ENCODE data around the gene NFAT5.

The NFAT5 gene

DNA sequence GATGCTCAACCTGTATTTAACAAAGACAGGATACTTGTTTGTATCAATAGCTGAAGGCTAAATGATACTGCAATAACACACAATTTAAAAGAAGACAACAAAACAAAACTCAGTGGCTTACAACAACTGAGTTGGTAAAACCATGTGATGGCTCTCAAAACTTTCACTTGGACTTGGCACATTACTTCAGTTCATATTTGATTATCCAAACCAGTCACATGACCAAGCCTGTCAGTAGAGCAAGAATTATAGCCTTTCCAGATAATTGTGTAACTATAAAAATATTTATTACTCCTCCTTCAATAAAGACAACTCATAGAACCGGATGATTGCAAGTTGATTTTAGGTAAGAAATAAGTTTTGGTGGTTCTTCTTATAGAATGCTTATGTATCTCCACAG, 103.8 kb downstream of the NFAT5 start:
- no peaks in the 10 kb centered on the region for H3K27me3 ChIP-seq (replicated peaks)
- H3K4me3 ChIP-seq (ENCODE audit: low read depth, low read length) = no peak overlapping the region
- no peak overlapping the region for H3K27ac ChIP-seq
- no peak for DNase-seq
- in situ Hi-C loops (cut with HindIII; ENCODE audit: low pct_ligation_motif_present, low sequenced_read_pairs) = loop anchor here (25.0 kb wide), 1 partner anchor 257 kb away; the partner anchor contains the start of gene CYB5B
- TF ChIP-seq, protein P1, sequence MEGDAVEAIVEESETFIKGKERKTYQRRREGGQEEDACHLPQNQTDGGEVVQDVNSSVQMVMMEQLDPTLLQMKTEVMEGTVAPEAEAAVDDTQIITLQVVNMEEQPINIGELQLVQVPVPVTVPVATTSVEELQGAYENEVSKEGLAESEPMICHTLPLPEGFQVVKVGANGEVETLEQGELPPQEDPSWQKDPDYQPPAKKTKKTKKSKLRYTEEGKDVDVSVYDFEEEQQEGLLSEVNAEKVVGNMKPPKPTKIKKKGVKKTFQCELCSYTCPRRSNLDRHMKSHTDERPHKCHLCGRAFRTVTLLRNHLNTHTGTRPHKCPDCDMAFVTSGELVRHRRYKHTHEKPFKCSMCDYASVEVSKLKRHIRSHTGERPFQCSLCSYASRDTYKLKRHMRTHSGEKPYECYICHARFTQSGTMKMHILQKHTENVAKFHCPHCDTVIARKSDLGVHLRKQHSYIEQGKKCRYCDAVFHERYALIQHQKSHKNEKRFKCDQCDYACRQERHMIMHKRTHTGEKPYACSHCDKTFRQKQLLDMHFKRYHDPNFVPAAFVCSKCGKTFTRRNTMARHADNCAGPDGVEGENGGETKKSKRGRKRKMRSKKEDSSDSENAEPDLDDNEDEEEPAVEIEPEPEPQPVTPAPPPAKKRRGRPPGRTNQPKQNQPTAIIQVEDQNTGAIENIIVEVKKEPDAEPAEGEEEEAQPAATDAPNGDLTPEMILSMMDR (IDR thresholded peaks at IDR 0.05; ENCODE audit: low read depth, low read length, missing control alignments) = no peak
- peaks cover 33% of the 10 kb centered on the region for H3K36me3 ChIP-seq (replicated peaks)

DNA sequence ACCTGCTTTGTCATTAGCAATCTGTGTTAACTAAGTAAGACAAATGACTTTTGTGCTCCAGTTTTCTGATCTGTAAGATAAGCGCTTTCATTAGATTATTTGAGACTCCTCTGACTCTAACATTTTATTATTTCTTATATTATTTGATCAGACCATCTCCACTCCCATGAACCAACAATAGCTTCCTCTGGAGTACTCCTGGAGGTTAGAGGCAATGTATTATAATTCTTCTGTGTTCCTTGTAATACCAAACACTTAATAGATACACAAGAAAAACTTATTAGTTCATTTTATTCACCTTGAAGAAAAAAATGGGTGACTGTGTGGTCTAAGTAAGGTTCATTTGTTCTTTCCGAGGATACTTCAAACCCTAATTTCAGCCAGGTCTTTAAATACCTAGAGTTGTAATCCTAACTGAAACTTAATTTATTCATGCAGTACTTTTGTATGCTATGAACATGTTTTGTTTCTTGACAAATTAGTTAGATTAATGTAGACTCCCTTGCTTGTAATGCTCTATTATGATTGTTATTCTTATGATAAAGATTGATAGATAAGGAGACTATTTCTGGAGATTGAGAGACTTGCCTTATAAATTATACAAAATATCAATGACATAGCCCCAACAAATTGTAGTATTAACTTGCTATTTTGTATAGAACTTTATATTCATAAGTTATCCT, 106.7 kb downstream of the NFAT5 start:
- H3K27ac ChIP-seq = no peak overlapping the region
- no peak overlapping the region for H3K4me3 ChIP-seq (ENCODE audit: low read depth, low read length)
- in situ Hi-C loops (cut with HindIII; ENCODE audit: low pct_ligation_motif_present, low sequenced_read_pairs) = loop anchor here (25.0 kb wide), 1 partner anchor 260 kb away; the partner anchor contains the start of gene CYB5B
- TF ChIP-seq, protein P1 (IDR thresholded peaks at IDR 0.05; ENCODE audit: low read depth, low read length, missing control alignments) = no peak
- H3K27me3 ChIP-seq (replicated peaks) = no peaks in the 10 kb centered on the region
- no peak for DNase-seq
- peaks cover 38% of the 10 kb centered on the region for H3K36me3 ChIP-seq (replicated peaks)

DNA sequence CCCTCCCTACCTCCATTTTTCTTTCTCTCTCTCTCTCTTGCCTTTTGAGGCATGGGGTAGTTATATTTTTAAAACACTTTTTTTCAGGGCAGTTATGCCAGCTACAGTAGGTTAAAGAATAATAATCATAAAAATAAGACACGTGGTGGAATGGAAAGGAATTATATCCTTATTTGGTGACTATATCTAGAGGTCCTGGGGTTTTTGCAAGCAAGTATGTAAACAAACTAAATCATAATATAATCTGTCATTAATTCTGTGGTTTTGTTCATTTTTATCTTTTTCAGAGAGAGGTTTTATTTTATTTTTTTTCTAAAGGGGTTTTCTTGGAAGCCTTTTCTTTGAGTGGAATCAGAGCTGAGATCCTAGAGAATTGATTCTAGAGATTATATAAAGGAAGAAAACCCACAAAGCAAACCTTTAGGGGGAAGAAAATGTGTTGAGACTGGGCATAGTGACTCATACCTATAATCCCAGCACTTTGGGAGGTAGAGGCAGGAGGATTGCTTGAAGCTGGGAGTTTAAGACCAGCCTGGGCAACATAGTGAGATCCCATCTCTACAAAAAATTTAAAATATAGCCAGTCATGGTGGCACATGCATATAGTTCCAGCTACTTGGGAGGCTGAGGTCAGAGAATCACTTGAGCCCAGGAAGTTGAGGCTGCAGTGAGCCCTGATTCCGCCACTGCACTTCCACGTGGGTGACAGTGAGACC, 107.4 kb downstream of the NFAT5 start:
- TF ChIP-seq, protein P1 (IDR thresholded peaks at IDR 0.05; ENCODE audit: low read depth, low read length, missing control alignments) = no peak
- H3K27me3 ChIP-seq (replicated peaks) = no peaks in the 10 kb centered on the region
- H3K27ac ChIP-seq = no peak overlapping the region
- H3K4me3 ChIP-seq (ENCODE audit: low read depth, low read length) = no peak overlapping the region
- in situ Hi-C loops (cut with HindIII; ENCODE audit: low pct_ligation_motif_present, low sequenced_read_pairs) = loop anchor here (25.0 kb wide), 1 partner anchor 261 kb away; the partner anchor contains the start of gene CYB5B
- DNase-seq = no peak
- peaks cover 34% of the 10 kb centered on the region for H3K36me3 ChIP-seq (replicated peaks)

DNA sequence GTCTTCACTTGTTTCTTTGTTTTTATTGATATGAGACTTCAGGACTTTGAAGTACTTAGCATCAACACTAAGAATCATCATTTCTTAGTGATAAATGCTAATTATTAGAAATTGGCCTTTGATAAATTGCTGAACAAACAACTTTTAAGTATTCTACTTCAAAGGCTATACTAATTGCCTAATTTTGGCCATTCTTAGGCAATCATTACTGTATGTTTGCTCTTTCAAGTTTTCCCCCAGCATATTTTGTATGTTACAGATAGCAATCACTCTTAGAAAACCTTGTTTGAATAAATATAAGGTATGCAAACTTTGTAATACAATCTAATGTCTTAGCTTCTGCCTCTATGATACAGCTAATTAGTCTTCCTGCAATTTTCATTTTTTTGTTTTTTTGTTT, 114.6 kb downstream of the NFAT5 start:
- Histone ChIP-seq H3K27ac (no peak overlapping the region), H3K36me3 (replicated peaks) (peaks cover 44% of the 10 kb centered on the region), H3K27me3 (replicated peaks) (no peaks in the 10 kb centered on the region), H3K4me3 (ENCODE audit: low read depth, low read length) (no peak overlapping the region)
- DNase-seq = no peak
- TF ChIP-seq, protein P1 (IDR thresholded peaks at IDR 0.05; ENCODE audit: low read depth, low read length, missing control alignments) = no peak
- in situ Hi-C loops (cut with HindIII; ENCODE audit: low pct_ligation_motif_present, low sequenced_read_pairs) = no loop called here

- peaks cover 43% of the 10 kb centered on the region for H3K36me3 ChIP-seq (replicated peaks)
These were observed 122.8 kb downstream of the NFAT5 start for GRCh38 chr16:69688589-69688988.

More at GRCh38 chr16:69688589-69688988, 122.8 kb downstream of the NFAT5 start:
- no peaks in the 10 kb centered on the region for H3K27me3 ChIP-seq (replicated peaks)
- no peak overlapping the region for H3K4me3 ChIP-seq (ENCODE audit: low read depth, low read length)
- DNase-seq = no peak
- no peak overlapping the region for H3K27ac ChIP-seq
- TF ChIP-seq, protein P1 (IDR thresholded peaks at IDR 0.05; ENCODE audit: low read depth, low read length, missing control alignments) = no peak
- in situ Hi-C loops (cut with HindIII; ENCODE audit: low pct_ligation_motif_present, low sequenced_read_pairs) = no loop called here
